Stimulated activated CD8-positive, alpha-beta memory T cell treated with anti-CD3 and anti-CD28 coated beads, Interleukin-7, amount 100 ng/mL, for 48 hours (primary cell): ENCODE results near the gene AEBP1.

Experiments
- DNase-seq, 2 donors: peaks; one replicate each; pipeline ENCODE4 v3.0.0-alpha.2; 2020; ENCODE audit warnings: low read depth in 1 of 2; ENCODE audit errors: extremely low read depth in 1 of 2

Gene AEBP1

DNA sequence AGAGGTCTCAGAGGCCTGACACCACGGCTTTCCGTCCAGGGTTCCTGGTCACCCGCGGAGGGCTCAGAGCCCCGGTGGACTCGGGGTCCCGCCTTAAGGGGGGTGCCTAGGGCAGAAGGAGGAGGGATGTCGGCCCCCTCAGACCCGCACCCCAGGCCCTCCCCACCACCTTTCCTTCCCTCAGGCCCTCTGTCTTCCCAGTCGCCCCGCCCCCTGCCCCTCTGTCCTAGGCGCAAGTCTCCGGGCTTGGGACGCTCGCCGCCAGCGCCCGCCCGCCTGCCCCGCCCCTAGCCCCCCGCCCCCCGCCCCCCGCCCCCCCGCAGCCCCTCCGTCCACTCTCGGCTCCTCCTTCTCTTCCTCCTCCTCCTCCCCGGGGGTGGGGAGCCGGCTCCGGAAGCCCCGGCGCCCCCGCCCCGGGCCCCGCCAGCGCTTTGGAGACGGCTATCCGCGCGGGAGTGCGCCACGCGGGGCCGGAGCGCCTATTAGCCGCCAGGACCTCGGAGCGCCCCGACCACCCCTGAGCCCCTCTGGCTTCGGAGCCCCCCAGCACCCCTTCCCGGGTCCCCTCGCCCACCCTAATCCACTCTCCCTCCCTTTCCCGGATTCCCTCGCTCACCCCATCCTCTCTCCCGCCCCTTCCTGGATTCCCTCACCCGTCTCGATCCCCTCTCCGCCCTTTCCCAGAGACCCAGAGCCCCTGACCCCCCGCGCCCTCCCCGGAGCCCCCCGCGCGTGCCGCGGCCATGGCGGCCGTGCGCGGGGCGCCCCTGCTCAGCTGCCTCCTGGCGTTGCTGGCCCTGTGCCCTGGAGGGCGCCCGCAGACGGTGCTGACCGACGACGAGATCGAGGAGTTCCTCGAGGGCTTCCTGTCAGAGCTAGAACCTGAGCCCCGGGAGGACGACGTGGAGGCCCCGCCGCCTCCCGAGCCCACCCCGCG, at the start of gene AEBP1:
Gene AEBP1, plus strand, starts transcription at position 423 of the 937 bp plus-strand sequence. Its CDS starts 321 bp downstream, at position 744.
- no peak for DNase-seq

DNA sequence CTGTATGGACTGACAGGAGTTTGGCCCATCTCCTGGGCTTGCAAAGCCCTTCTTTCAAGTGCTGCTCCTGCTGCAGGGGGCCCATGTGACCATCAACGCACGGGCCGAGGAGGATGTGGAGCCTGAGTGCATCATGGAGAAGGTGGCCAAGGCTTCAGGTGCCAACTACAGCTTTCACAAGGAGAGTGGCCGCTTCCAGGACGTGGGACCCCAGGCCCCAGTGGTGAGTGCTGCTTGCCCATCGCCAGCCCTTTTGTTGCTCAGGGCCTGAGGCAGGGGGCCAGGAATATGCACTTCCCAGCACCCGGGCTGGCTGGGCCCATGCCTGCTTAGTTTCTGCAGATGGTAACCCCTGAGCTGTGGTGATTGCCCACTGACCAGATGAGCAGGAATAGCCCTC, 47.5 kb upstream of the AEBP1 start:
- no peak for DNase-seq

- DNase-seq, result no peak
These were observed 46.8 kb upstream of the AEBP1 start for GRCh38 chr7:44057181-44057848.

DNA sequence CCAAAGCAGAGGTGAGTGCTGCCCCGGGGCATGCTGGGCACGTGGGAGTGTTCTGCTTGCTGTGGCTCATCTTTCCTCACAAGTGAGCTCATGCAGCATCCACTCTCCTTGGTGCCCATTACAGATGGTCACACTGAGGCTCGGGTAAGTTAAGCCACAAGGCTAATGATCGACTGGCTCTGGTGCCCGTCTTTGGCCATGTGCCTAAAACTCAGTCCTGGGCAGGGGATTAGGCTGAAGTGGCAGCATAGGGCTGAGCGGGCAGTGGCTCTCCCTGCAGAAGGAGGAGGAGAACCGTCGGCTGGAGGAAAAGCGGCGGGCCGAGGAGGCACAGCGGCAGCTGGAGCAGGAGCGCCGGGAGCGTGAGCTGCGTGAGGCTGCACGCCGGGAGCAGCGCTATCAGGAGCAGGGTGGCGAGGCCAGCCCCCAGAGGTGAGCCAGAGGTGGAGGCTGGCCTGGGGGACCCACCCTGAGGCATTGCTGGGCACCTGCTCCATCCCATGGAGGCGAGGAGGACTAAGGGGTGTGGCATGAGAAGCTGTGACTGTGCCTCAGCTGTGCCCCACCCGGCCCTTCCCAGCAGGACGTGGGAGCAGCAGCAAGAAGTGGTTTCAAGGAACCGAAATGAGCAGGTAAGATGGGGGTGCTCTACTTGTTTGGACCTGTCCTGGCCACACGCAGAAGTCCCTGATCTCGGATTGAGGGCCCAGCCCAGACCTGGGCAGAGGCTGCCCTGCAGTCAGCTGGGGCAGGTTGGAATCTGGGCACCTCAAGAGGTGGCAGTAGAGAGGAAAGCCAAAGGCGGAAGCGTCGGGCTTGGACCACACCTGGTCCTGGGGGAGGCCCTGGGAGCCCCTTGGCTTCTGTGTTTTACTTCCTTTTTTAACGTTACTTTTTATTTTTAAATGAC, 46.0 kb upstream of the AEBP1 start:
- DNase-seq, result no peak

DNA sequence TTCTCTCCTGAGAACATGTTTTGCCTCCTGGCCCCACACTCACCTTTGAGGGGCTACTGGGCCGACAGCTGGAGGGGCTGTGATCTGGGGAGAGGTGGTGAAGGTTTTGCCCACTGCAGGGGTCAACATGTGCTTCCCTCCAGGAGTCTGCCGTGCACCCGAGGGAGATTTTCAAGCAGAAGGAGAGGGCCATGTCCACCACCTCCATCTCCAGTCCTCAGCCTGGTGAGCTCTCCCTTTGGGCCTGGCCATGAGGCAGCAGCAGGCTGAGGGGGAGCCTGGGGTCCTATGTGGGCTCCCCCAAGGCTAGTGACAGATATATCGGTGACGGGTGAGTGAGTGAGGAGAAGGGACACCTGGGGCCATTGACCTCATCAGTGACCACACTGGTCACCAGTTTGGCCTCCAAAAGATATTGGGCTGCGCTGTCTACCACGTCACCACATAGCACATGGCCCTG, 45.4 kb upstream of the AEBP1 start:
- DNase-seq, result no peak

- no peak for DNase-seq
These were observed 44.7 kb upstream of the AEBP1 start for GRCh38 chr7:44059219-44060090.

- no peak for DNase-seq
These were observed 43.8 kb upstream of the AEBP1 start for GRCh38 chr7:44060091-44060947.

DNA sequence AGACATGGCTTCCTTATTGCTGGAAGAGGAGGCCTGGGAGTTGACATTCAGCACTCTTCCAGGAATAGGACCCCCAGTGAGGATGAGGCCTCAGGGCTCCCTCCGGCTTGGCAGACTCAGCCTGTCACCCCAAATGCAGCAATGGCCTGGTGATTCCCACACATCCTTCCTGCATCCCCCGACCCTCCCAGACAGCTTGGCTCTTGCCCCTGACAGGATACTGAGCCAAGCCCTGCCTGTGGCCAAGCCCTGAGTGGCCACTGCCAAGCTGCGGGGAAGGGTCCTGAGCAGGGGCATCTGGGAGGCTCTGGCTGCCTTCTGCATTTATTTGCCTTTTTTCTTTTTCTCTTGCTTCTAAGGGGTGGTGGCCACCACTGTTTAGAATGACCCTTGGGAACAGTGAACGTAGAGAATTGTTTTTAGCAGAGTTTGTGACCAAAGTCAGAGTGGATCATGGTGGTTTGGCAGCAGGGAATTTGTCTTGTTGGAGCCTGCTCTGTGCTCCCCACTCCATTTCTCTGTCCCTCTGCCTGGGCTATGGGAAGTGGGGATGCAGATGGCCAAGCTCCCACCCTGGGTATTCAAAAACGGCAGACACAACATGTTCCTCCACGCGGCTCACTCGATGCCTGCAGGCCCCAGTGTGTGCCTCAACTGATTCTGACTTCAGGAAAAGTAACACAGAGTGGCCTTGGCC, 43.0 kb upstream of the AEBP1 start:
- no peak for DNase-seq

DNA sequence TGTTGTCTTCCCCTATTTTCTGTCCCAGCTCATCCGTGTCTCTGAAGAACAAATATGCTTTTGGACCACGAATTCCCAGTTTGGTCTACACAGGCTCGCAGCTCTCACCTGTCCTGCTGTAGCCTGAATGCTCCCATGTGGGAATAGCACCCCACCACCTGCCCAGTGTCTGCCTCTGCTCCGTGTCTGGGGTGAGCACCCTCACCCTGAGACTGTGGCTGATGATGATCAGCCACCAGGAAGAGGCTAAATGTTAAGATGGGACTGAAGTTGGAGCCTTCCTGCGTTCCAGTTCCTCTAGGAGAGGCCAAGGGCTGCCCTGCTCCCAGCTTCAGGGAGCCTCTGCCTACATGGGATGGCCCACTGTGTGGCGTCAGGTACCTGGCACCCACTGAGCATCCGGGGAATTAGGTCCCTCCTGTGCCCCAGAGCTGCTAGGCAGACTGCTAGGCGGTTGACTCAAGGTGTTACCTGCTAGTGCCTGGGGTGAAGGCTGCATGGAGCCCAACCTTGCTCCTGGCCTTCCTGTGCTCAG, 42.4 kb upstream of the AEBP1 start:
- DNase-seq, result no peak

DNA sequence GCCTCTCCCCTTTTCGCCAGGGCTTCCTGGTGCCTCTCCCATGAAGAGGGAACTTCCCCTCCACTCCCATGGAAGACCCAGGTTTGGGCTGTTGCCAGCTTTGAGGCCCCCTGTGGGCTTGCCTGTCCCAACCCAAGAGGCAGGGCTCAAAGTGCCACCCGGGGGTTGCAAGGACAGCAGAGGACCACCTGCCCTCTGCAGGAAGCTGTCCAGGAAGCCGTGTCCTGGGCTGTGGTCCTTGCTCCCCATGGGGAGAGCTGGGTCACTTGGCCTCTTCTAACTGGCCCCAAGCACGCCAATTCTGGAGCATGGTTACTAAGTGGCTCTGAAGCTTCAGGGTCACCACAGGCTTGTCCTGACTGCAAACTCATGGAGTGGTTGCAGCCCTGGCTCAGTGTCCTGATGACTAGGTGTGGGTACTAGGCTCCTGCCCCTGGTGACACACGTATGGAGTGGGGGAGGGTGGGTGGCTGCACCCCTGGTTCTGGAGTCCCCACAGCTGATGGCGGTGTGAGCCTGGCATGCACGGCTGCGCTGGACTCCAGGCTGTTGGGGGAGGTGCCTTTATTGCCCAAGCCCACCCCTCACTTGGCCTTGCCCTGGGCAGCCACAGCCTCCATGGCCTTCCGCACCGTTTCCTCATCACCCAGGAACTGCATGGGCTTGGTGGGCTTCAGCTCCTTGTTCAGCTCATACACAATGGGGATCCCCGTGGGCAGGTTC, 41.8 kb upstream of the AEBP1 start:
- no peak for DNase-seq

DNA sequence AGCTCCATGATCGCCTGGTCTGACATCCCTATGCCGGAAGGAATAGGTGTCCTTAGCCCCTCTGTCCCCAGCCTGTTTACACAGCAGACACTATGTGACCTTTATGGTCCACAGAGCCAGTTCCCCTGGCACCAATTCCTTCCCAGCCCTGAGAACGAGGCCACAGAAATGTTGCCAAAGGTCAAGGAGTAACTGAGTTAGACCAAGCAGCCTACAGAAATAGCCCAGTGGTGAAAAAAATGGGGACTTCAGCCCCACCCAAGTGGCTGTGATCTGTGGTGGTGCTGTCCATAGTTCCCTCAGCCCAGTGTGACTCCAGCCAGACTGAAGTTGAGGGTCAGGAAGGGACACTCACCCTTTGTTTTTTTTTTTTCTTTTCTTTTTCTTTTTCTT, 41.2 kb upstream of the AEBP1 start:
- no peak for DNase-seq

- no peak for DNase-seq
These were observed 40.6 kb upstream of the AEBP1 start for GRCh38 chr7:44063547-44063893.

DNA sequence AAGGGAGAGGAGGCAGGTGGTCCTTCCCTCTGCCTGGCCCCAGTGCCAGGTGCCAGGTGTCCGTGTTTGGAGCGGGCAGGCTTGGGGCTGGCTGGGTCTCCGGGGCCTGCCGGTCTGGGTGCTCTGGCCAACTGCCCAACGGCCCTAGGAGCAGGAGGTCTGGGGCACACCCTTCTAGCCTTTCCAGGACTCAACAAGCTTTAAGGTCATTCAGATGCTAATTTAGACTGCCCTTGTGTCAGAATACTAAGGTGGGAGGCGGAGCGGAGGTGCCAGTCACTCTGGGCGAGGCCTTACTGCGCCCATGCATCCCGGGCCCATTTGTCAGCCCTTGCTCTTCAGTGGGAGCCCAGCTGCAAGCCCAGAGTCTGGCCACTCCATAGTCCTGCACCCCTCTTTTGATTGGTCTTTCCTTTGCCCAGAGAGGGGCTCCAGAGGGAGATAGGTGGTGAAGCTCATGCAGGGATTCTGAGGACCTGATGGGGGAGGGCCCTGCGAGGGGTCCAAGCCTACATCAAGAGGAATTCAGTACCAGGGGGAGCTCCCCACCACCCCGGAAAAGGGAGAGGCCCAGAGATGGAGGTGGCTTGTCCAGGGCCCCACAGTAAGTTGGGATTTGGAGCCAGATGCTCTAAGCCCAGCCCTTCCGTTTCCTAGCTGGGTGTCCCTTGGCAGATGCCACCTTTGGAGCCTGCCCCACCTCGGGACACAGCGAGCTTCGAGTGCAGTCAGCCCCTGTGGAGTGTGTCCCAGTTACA, 40.1 kb upstream of the AEBP1 start:
- DNase-seq, result no peak

DNA sequence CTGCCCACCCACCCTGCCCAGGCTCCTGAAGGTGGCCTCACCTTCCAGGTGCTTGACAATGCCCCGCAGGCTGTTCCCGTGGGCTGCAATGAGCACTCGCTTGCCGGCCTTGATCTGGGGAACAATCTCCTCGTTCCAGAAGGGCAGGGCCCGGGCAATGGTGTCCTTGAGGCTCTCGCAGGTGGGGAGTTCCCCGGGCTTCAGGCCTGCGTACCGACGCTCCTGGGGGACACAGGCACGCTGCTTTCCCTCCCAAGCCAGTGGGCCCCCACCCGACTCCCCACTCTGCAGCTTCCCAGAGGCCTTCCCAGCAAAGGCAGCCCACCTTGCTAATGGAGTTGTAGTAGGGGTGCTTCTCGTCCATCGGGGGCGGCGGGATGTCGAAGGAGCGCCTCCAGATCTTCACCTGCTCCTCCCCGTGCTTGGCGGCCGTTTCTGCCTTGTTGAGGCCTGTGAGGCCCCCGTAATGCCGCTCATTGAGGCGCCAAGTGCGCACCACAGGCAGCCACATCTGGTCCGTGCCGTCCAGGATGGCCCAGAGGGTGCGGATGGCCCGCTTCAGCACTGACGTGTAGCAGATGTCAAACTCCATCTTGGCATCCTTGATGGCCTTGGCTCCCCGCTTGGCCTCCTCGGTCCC, 39.2 kb upstream of the AEBP1 start:
- DNase-seq, result no peak

GRCh38 chr7:44065431-44066110, 38.6 kb upstream of the AEBP1 start, which contains the start of gene PGAM2:
Gene PGAM2, minus strand, starts transcription at chr7:44065567. Its CDS starts 38 bp downstream, at chr7:44065529.
- DNase-seq, result no peak

DNA sequence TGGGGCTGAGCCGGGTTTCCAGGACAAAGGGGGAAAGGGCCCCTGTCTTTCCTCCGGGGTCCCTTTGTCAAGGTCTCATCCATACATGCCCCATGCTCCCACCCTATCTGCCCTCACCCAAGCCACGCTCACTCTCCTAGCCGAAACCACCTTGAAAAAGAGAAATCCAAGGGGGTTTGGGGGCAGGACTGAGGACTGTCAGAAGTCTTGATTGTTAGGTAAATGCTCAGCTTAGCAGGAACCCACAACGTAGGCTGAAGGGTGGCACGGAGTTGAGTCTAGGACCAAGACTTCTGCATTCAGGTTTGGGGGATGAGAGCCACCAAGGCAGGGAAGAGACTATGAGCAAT, 38.1 kb upstream of the AEBP1 start:
- no peak for DNase-seq
